ENCODE measurements around the gene MYH9.
"Not testable (repeated sequence)": the region's sequence is repeated elsewhere in the genome, so short reads cannot be mapped to it uniquely, and the experiment has no call there.

The MYH9 gene

GRCh38 chr22:36413022-36413775 lies 25.4 kb upstream of the MYH9 start:
- no peak for TF ChIP-seq CTCF (IDR thresholded peaks at IDR 0.05; ENCODE audit: insufficient read depth, low read length, poor library complexity, severe bottlenecking)
- no peaks in the 10 kb centered on the region for H3K36me3 ChIP-seq (ENCODE audit: control insufficient read depth, insufficient read depth, low read length)
- DNase-seq (ENCODE audit: extremely low read depth, insufficient read length) = no peak
- H3K27me3 ChIP-seq (replicated peaks; ENCODE audit: control insufficient read depth, insufficient read depth, low read length) = no peaks in the 10 kb centered on the region
- H3K4me3 ChIP-seq (replicated peaks; ENCODE audit: low read depth, low read length) = no peak overlapping the region

- no peak for DNase-seq (ENCODE audit: extremely low read depth, insufficient read length)
- no peak overlapping the region for H3K4me3 ChIP-seq (replicated peaks; ENCODE audit: low read depth, low read length)
- TF ChIP-seq CTCF (IDR thresholded peaks at IDR 0.05; ENCODE audit: insufficient read depth, low read length, poor library complexity, severe bottlenecking) = no peak
- H3K27me3 ChIP-seq (replicated peaks; ENCODE audit: control insufficient read depth, insufficient read depth, low read length) = no peaks in the 10 kb centered on the region
- no peaks in the 10 kb centered on the region for H3K36me3 ChIP-seq (ENCODE audit: control insufficient read depth, insufficient read depth, low read length)
Measured at GRCh38 chr22:36411589-36412258, 24.0 kb upstream of the MYH9 start.

- DNase-seq (ENCODE audit: extremely low read depth, insufficient read length) = peak; percentile 75
- TF ChIP-seq CTCF (IDR thresholded peaks at IDR 0.05; ENCODE audit: insufficient read depth, low read length, poor library complexity, severe bottlenecking) = no peak
- H3K4me3 ChIP-seq (replicated peaks; ENCODE audit: low read depth, low read length) = peak overlapping the region; percentile 46
- no peaks in the 10 kb centered on the region for H3K36me3 ChIP-seq (ENCODE audit: control insufficient read depth, insufficient read depth, low read length)
- no peaks in the 10 kb centered on the region for H3K27me3 ChIP-seq (replicated peaks; ENCODE audit: control insufficient read depth, insufficient read depth, low read length)
Measured at GRCh38 chr22:36409911-36410756, 22.4 kb upstream of the MYH9 start.

GRCh38 chr22:36409554-36409910 lies 21.8 kb upstream of the MYH9 start:
- peak overlapping the region; percentile 46 for H3K4me3 ChIP-seq (replicated peaks; ENCODE audit: low read depth, low read length)
- not testable (repeated sequence) for H3K36me3 ChIP-seq (ENCODE audit: control insufficient read depth, insufficient read depth, low read length); DNase-seq (ENCODE audit: extremely low read depth, insufficient read length)

GRCh38 chr22:36409056-36409455 lies 21.3 kb upstream of the MYH9 start:
- no peak for TF ChIP-seq CTCF (IDR thresholded peaks at IDR 0.05; ENCODE audit: insufficient read depth, low read length, poor library complexity, severe bottlenecking)
- Histone ChIP-seq H3K27me3 (replicated peaks; ENCODE audit: control insufficient read depth, insufficient read depth, low read length) (no peaks in the 10 kb centered on the region), H3K4me3 (replicated peaks; ENCODE audit: low read depth, low read length) (no peak overlapping the region), H3K36me3 (ENCODE audit: control insufficient read depth, insufficient read depth, low read length) (no peaks in the 10 kb centered on the region)
- no peak for DNase-seq (ENCODE audit: extremely low read depth, insufficient read length)

More at GRCh38 chr22:36409554-36409910, 21.8 kb upstream of the MYH9 start:
- not testable (repeated sequence) for H3K27me3 ChIP-seq (replicated peaks; ENCODE audit: control insufficient read depth, insufficient read depth, low read length)

GRCh38 chr22:36406721-36407120 lies 19.0 kb upstream of the MYH9 start:
- H3K4me3 ChIP-seq (replicated peaks; ENCODE audit: low read depth, low read length) = no peak overlapping the region
- H3K27me3 ChIP-seq (replicated peaks; ENCODE audit: control insufficient read depth, insufficient read depth, low read length) = no peaks in the 10 kb centered on the region
- no peak for TF ChIP-seq CTCF (IDR thresholded peaks at IDR 0.05; ENCODE audit: insufficient read depth, low read length, poor library complexity, severe bottlenecking)
- no peaks in the 10 kb centered on the region for H3K36me3 ChIP-seq (ENCODE audit: control insufficient read depth, insufficient read depth, low read length)
- no peak for DNase-seq (ENCODE audit: extremely low read depth, insufficient read length)
